ENCODE data around the gene VAV3.

The VAV3 gene

GRCh38 chr1:107551456-107551855 is 413.5 kb downstream of the VAV3 start:
- no peak overlapping the region for H3K4me3 ChIP-seq (ENCODE audit: low read depth, low read length)
- no peak for DNase-seq (ENCODE audit: low read depth)
- no peak for TF ChIP-seq CTCF (conservative IDR thresholded peaks at IDR 0.05; ENCODE audit: low read depth, low read length)

GRCh38 chr1:107550358-107550757 is 414.6 kb downstream of the VAV3 start:
- no peak for DNase-seq (ENCODE audit: low read depth)
- TF ChIP-seq CTCF (conservative IDR thresholded peaks at IDR 0.05; ENCODE audit: low read depth, low read length) = no peak
- H3K4me3 ChIP-seq (ENCODE audit: low read depth, low read length) = no peak overlapping the region

- TF ChIP-seq CTCF (conservative IDR thresholded peaks at IDR 0.05; ENCODE audit: low read depth, low read length) = no peak
- no peak overlapping the region for H3K4me3 ChIP-seq (ENCODE audit: low read depth, low read length)
- DNase-seq (ENCODE audit: low read depth) = no peak
Observed at GRCh38 chr1:107549152-107549810, 415.7 kb downstream of the VAV3 start.

- H3K4me3 ChIP-seq (ENCODE audit: low read depth, low read length) = no peak overlapping the region
- TF ChIP-seq CTCF (conservative IDR thresholded peaks at IDR 0.05; ENCODE audit: low read depth, low read length) = no peak
- no peak for DNase-seq (ENCODE audit: low read depth)
Observed at GRCh38 chr1:107548276-107548675, 416.7 kb downstream of the VAV3 start.

GRCh38 chr1:107547363-107548155 is 417.4 kb downstream of the VAV3 start:
- H3K4me3 ChIP-seq (ENCODE audit: low read depth, low read length) = no peak overlapping the region
- TF ChIP-seq CTCF (conservative IDR thresholded peaks at IDR 0.05; ENCODE audit: low read depth, low read length) = no peak
- DNase-seq (ENCODE audit: low read depth) = no peak

GRCh38 chr1:107546576-107546975 is 418.4 kb downstream of the VAV3 start:
- no peak for TF ChIP-seq CTCF (conservative IDR thresholded peaks at IDR 0.05; ENCODE audit: low read depth, low read length)
- no peak for DNase-seq (ENCODE audit: low read depth)
- no peak overlapping the region for H3K4me3 ChIP-seq (ENCODE audit: low read depth, low read length)
